ENCODE data around the gene TAAR1. TPM values are rescaled to one million over a fixed set of nuclear protein-coding genes. Genes with fewer than 3 reads are reported as not detected.
"Not testable (repeated sequence)": the region's sequence is repeated elsewhere in the genome, so short reads cannot be mapped to it uniquely, and the experiment has no call there.

TAAR1 gene
- total RNA-seq, 1 donor: not detected

DNA sequence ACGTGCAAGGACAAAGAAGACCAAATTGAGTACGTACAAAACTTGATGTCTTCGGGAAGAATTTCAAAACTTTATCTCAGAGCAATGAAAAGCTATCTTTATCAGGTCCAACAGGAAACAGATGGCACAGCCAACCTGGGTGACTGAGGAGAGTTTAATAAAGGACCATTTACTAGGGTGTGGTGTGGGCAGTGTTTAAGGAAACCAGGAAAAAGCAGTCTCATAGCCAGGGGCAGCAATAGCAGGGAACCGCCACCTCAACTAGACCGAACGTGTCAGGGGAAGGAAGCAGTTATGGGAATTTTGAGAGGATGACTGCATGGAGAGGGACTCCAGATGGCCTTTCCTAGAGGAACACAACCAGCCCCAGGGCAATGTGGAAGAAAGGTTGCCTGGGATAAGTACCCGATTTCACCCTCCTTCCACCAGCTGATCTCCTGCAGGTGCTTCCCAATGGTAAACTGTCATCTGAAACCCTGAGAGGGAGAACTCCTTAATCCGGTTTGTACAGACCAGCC, 54.3 kb downstream of the TAAR1 start:
- Histone ChIP-seq H3K4me2 (ENCODE audit: insufficient read depth, low read length) (no peak overlapping the region), H3K4me3 (ENCODE audit: insufficient read depth, low read length) (no peak overlapping the region), H3K79me2 (ENCODE audit: insufficient read depth, low read length) (no peaks in the 10 kb centered on the region), H4K20me1 (ENCODE audit: insufficient read depth, low read length) (no peaks in the 10 kb centered on the region), H3K27ac (ENCODE audit: low read depth, low read length) (no peak overlapping the region), H3K36me3 (ENCODE audit: insufficient read depth, low read length) (no peaks in the 10 kb centered on the region), H3K4me1 (ENCODE audit: insufficient read depth, low read length) (no peaks in the 10 kb centered on the region), H2AFZ (ENCODE audit: low read length) (no peak overlapping the region), H3K27me3 (ENCODE audit: insufficient read depth, low read length) (no peaks in the 10 kb centered on the region), H3K9me3 (ENCODE audit: low read depth, low read length) (no peaks in the 10 kb centered on the region)
- DNase-seq (ENCODE audit: insufficient read length, low spot score, missing footprints): no peak
- TF ChIP-seq, protein P1, sequence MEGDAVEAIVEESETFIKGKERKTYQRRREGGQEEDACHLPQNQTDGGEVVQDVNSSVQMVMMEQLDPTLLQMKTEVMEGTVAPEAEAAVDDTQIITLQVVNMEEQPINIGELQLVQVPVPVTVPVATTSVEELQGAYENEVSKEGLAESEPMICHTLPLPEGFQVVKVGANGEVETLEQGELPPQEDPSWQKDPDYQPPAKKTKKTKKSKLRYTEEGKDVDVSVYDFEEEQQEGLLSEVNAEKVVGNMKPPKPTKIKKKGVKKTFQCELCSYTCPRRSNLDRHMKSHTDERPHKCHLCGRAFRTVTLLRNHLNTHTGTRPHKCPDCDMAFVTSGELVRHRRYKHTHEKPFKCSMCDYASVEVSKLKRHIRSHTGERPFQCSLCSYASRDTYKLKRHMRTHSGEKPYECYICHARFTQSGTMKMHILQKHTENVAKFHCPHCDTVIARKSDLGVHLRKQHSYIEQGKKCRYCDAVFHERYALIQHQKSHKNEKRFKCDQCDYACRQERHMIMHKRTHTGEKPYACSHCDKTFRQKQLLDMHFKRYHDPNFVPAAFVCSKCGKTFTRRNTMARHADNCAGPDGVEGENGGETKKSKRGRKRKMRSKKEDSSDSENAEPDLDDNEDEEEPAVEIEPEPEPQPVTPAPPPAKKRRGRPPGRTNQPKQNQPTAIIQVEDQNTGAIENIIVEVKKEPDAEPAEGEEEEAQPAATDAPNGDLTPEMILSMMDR (IDR thresholded peaks at IDR 0.05; ENCODE audit: extremely low read depth, low read depth, low read length): no peak

- not testable (repeated sequence) for H4K20me1 ChIP-seq (ENCODE audit: insufficient read depth, low read length); DNase-seq (ENCODE audit: insufficient read length, low spot score, missing footprints); H3K79me2 ChIP-seq (ENCODE audit: insufficient read depth, low read length); H3K4me2 ChIP-seq (ENCODE audit: insufficient read depth, low read length); H3K27me3 ChIP-seq (ENCODE audit: insufficient read depth, low read length); H3K27ac ChIP-seq (ENCODE audit: low read depth, low read length); H3K4me3 ChIP-seq (ENCODE audit: insufficient read depth, low read length); H3K36me3 ChIP-seq (ENCODE audit: insufficient read depth, low read length); H2AFZ ChIP-seq (ENCODE audit: low read length); H3K4me1 ChIP-seq (ENCODE audit: insufficient read depth, low read length); H3K9me3 ChIP-seq (ENCODE audit: low read depth, low read length)
These were observed 58.1 kb downstream of the TAAR1 start for GRCh38 chr6:132600900-132601299.

GRCh38 chr6:132598473-132598872, 60.5 kb downstream of the TAAR1 start:
- Histone ChIP-seq H3K4me1 (ENCODE audit: insufficient read depth, low read length) (no peaks in the 10 kb centered on the region), H3K9me3 (ENCODE audit: low read depth, low read length) (no peaks in the 10 kb centered on the region), H3K27me3 (ENCODE audit: insufficient read depth, low read length) (peaks cover 7% of the 10 kb centered on the region), H3K4me2 (ENCODE audit: insufficient read depth, low read length) (no peak overlapping the region), H3K4me3 (ENCODE audit: insufficient read depth, low read length) (no peak overlapping the region), H3K79me2 (ENCODE audit: insufficient read depth, low read length) (no peaks in the 10 kb centered on the region), H2AFZ (ENCODE audit: low read length) (no peak overlapping the region), H4K20me1 (ENCODE audit: insufficient read depth, low read length) (no peaks in the 10 kb centered on the region), H3K27ac (ENCODE audit: low read depth, low read length) (no peak overlapping the region), H3K36me3 (ENCODE audit: insufficient read depth, low read length) (no peaks in the 10 kb centered on the region)
- TF ChIP-seq, protein P1 (IDR thresholded peaks at IDR 0.05; ENCODE audit: extremely low read depth, low read depth, low read length): peak; percentile 34
- DNase-seq (ENCODE audit: insufficient read length, low spot score, missing footprints): no peak

- no peaks in the 10 kb centered on the region for H4K20me1 ChIP-seq (ENCODE audit: insufficient read depth, low read length)
- no peak overlapping the region for H3K4me3 ChIP-seq (ENCODE audit: insufficient read depth, low read length)
- TF ChIP-seq, protein P1 (IDR thresholded peaks at IDR 0.05; ENCODE audit: extremely low read depth, low read depth, low read length): no peak
- no peaks in the 10 kb centered on the region for H3K4me1 ChIP-seq (ENCODE audit: insufficient read depth, low read length)
- no peak overlapping the region for H2AFZ ChIP-seq (ENCODE audit: low read length)
- no peak for DNase-seq (ENCODE audit: insufficient read length, low spot score, missing footprints)
- H3K27ac ChIP-seq (ENCODE audit: low read depth, low read length): no peak overlapping the region
- no peaks in the 10 kb centered on the region for H3K9me3 ChIP-seq (ENCODE audit: low read depth, low read length)
- no peaks in the 10 kb centered on the region for H3K36me3 ChIP-seq (ENCODE audit: insufficient read depth, low read length)
- H3K4me2 ChIP-seq (ENCODE audit: insufficient read depth, low read length): no peak overlapping the region
- H3K79me2 ChIP-seq (ENCODE audit: insufficient read depth, low read length): no peaks in the 10 kb centered on the region
- H3K27me3 ChIP-seq (ENCODE audit: insufficient read depth, low read length): peaks cover 9% of the 10 kb centered on the region
These were observed 62.8 kb downstream of the TAAR1 start for GRCh38 chr6:132596201-132596600.

Other genes with a start within 250 kb of the TAAR1 start
- 41.5 and 43.8 TPM in 2 replicates for gene STX7, start 146.1 kb downstream of the TAAR1 start, total RNA-seq
- not detected in 2 replicates for gene TAAR9, start 120.9 kb downstream of the TAAR1 start, total RNA-seq
- gene TAAR8, start 106.5 kb downstream of the TAAR1 start, total RNA-seq: not detected in 2 replicates
- not detected in 2 replicates for gene TAAR6, start 88.9 kb downstream of the TAAR1 start, total RNA-seq
- gene TAAR5, start 69.4 kb downstream of the TAAR1 start, total RNA-seq: not detected in 2 replicates
- gene TAAR2, start 34.9 kb downstream of the TAAR1 start, total RNA-seq: not detected in 2 replicates
- under 0.01 TPM in 1 of 2 replicates, not detected in the other for gene VNN1, start 54.9 kb upstream of the TAAR1 start, total RNA-seq
- gene VNN2, start 98.7 kb upstream of the TAAR1 start, total RNA-seq: not detected in 2 replicates
- 6.9 and 8.3 TPM in 2 replicates for gene SLC18B1, start 139.5 kb upstream of the TAAR1 start, total RNA-seq
- gene RPS12, start 155.4 kb upstream of the TAAR1 start, total RNA-seq: 961 and 1,137 TPM in 2 replicates